ENCODE measurements around the gene UVRAG. TPM values are rescaled to one million over a fixed set of nuclear protein-coding genes. Genes with fewer than 3 reads are reported as not detected.

The UVRAG gene
- total RNA-seq, 1 donor from 2014 or later: 20.2 TPM

GRCh38 chr11:76157891-76158290 is 342.9 kb downstream of the UVRAG start:
- TF ChIP-seq CTCF (IDR thresholded peaks at IDR 0.05): no peak
- Mint-ChIP-seq H3K4me1 (ENCODE audit: unreplicated experiment) (peaks cover 20% of the 10 kb centered on the region), H3K27ac (ENCODE audit: unreplicated experiment) (no peak overlapping the region), H3K4me3 (ENCODE audit: unreplicated experiment) (no peak overlapping the region), H3K36me3 (ENCODE audit: unreplicated experiment) (no peaks in the 10 kb centered on the region), H3K27me3 (ENCODE audit: unreplicated experiment) (no peaks in the 10 kb centered on the region), H3K9me3 (ENCODE audit: unreplicated experiment) (no peaks in the 10 kb centered on the region)
- no peak for DNase-seq (ENCODE audit: extremely low spot score, unreplicated experiment)

- Mint-ChIP-seq H3K27ac (ENCODE audit: unreplicated experiment) (no peak overlapping the region), H3K27me3 (ENCODE audit: unreplicated experiment) (no peaks in the 10 kb centered on the region), H3K4me3 (ENCODE audit: unreplicated experiment) (no peak overlapping the region), H3K4me1 (ENCODE audit: unreplicated experiment) (peaks cover 14% of the 10 kb centered on the region), H3K9me3 (ENCODE audit: unreplicated experiment) (no peaks in the 10 kb centered on the region), H3K36me3 (ENCODE audit: unreplicated experiment) (no peaks in the 10 kb centered on the region)
- no peak for DNase-seq (ENCODE audit: extremely low spot score, unreplicated experiment)
- no peak for TF ChIP-seq CTCF (IDR thresholded peaks at IDR 0.05)
Observed at GRCh38 chr11:76158394-76159302, 343.6 kb downstream of the UVRAG start.

- H3K36me3 Mint-ChIP-seq (ENCODE audit: unreplicated experiment): no peaks in the 10 kb centered on the region
- DNase-seq (ENCODE audit: extremely low spot score, unreplicated experiment): no peak
- H3K27ac Mint-ChIP-seq (ENCODE audit: unreplicated experiment): no peak overlapping the region
- no peak for TF ChIP-seq CTCF (IDR thresholded peaks at IDR 0.05)
- peaks cover 12% of the 10 kb centered on the region for H3K4me1 Mint-ChIP-seq (ENCODE audit: unreplicated experiment)
- no peaks in the 10 kb centered on the region for H3K9me3 Mint-ChIP-seq (ENCODE audit: unreplicated experiment)
- no peak overlapping the region for H3K4me3 Mint-ChIP-seq (ENCODE audit: unreplicated experiment)
- no peaks in the 10 kb centered on the region for H3K27me3 Mint-ChIP-seq (ENCODE audit: unreplicated experiment)
Observed at GRCh38 chr11:76159303-76159937, 344.4 kb downstream of the UVRAG start.

DNA sequence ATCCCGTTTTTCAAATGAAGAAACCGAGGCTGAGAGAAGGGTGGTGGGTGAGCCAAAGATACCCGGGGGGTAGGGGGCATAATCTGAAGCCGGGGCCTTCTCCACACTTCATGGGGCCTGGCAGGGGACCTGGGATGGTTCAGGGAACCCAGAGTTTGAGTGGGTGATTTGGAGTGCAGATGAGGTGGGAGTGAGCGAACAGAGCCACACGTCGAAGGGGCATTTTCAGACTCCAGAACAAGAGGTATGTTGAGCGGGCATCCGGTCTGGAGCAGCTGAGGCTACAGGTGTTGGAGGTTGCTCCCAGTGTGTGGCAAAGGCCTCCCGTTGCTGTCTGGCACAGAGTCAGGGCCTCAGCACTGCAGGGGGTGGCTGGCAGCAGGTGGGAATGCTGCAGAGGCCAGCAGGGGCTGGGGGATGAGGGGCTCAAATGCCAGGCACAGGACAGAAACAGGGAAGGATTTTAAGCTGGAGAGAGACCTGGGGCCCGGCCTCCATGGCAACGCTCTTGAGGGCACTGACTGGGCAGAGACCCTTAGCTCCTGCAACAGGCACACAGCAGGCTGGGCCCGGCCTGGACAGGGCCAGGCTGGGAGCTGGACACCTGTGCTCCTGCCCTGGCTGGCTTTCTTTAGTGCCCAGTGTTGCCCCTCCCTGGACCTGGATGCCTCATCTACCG is 345.1 kb downstream of the UVRAG start:
- no peak for DNase-seq (ENCODE audit: extremely low spot score, unreplicated experiment)

More for the DNA sequence above, 345.1 kb downstream of the UVRAG start:
- H3K4me3 Mint-ChIP-seq (ENCODE audit: unreplicated experiment): no peak overlapping the region
- no peaks in the 10 kb centered on the region for H3K9me3 Mint-ChIP-seq (ENCODE audit: unreplicated experiment)
- H3K27me3 Mint-ChIP-seq (ENCODE audit: unreplicated experiment): no peaks in the 10 kb centered on the region
- H3K27ac Mint-ChIP-seq (ENCODE audit: unreplicated experiment): no peak overlapping the region
- no peak for TF ChIP-seq CTCF (IDR thresholded peaks at IDR 0.05)
- peaks cover 12% of the 10 kb centered on the region for H3K4me1 Mint-ChIP-seq (ENCODE audit: unreplicated experiment)
- H3K36me3 Mint-ChIP-seq (ENCODE audit: unreplicated experiment): no peaks in the 10 kb centered on the region

Measured in osteocyte (in vitro differentiated cells).